ENCODE data around the gene RNF150.

GRCh38 chr4:141180991-141181761 lies 47.9 kb upstream of the RNF150 start:
- TF ChIP-seq ZNF274 (IDR thresholded peaks at IDR 0.05; ENCODE audit: low read depth, low read length) (no peak), SUZ12 (IDR thresholded peaks at IDR 0.05; ENCODE audit: extremely low read depth, insufficient read depth, insufficient read length) (no peak), YY1 (IDR thresholded peaks at IDR 0.05; ENCODE audit: insufficient read depth, insufficient read length) (no peak)

All from NT2/D1 (cell line).